Smooth muscle cell (in vitro differentiated cells): ENCODE results near the gene ABHD4. TPM values are rescaled to one million over a fixed set of nuclear protein-coding genes. Genes with fewer than 3 reads are reported as not detected.
A peak's percentile ranks its signal among the peaks of the same experiment; 100 is the strongest.
"Not testable (repeated sequence)": the region's sequence is repeated elsewhere in the genome, so short reads cannot be mapped to it uniquely, and the experiment has no call there.

Experiments used
- DNase-seq: peaks from one replicate; lab custom pipeline; 2025; ENCODE audit not compliant: unreplicated experiment; lab: John Stamatoyannopoulos, UW
- H2AFZ ChIP-seq: fragments of 200-600 bp; sonication (generic); 2 replicates; pipeline ENCODE4 v1.6.0; 2016; ENCODE audit warnings: antibody characterized with exemption, low read depth, mild to moderate bottlenecking
- H3F3A ChIP-seq: fragments of 200-600 bp; sonication (generic); 2 replicates; pipeline ENCODE4 v1.6.0; 2017; ENCODE audit warnings: antibody characterized with exemption, low read depth
- H3K27ac ChIP-seq: fragments of 200-600 bp; sonication (generic); 2 replicates; pipeline ENCODE4 v1.5.1; 2016; ENCODE audit warnings: low read depth, mild to moderate bottlenecking
- H3K27me3 ChIP-seq: fragments of 200-600 bp; sonication (generic); 2 replicates; pipeline ENCODE4 v1.6.1; 2016; ENCODE audit warnings: low read depth, mild to moderate bottlenecking
- H3K36me3 ChIP-seq: fragments of 200-600 bp; sonication (generic); 2 replicates; pipeline ENCODE4 v1.5.1; 2016; ENCODE audit warnings: low read depth
- H3K4me1 ChIP-seq: fragments of 200-600 bp; sonication (generic); 2 replicates; pipeline ENCODE4 v1.5.1; 2016; ENCODE audit warnings: low read depth
- H3K4me2 ChIP-seq: fragments of 200-600 bp; sonication (generic); 2 replicates; pipeline ENCODE4 v1.6.0; 2016; ENCODE audit warnings: mild to moderate bottlenecking
- H3K4me3 ChIP-seq: fragments of 200-600 bp; sonication (generic); 2 replicates; pipeline ENCODE4 v1.5.1; 2016; ENCODE audit warnings: mild to moderate bottlenecking
- H3K79me2 ChIP-seq: fragments of 200-600 bp; sonication (generic); 2 replicates; pipeline ENCODE4 v1.6.0; 2016; ENCODE audit warnings: low read depth, mild to moderate bottlenecking
- H3K9ac ChIP-seq: fragments of 200-600 bp; sonication (generic); 2 replicates; pipeline ENCODE4 v1.6.0; 2016; ENCODE audit warnings: low read depth
- H3K9me3 ChIP-seq: fragments of 200-600 bp; sonication (generic); replicated peaks from 2 replicates; pipeline ENCODE4 v1.5.1; 2016; ENCODE audit warnings: low read depth
- H4K20me1 ChIP-seq: fragments of 200-600 bp; sonication (generic); 2 replicates; pipeline ENCODE4 v1.6.0; 2016; ENCODE audit warnings: low read depth
- CTCF ChIP-seq: fragments of 200-600 bp; sonication (generic); IDR thresholded peaks from 2 replicates; pipeline ENCODE4 v1.5.1; 2017; ENCODE audit warnings: borderline replicate concordance, mild to moderate bottlenecking, antibody characterized with exemption; ENCODE audit not compliant: insufficient read depth, poor library complexity, severe bottlenecking
- WGBS: methylation state at CpG from one replicate; pipeline ENCODE4 v1.1.7; 2016; ENCODE audit warnings: low lambda C conversion rate; 5-methylcytosine and 5-hydroxymethylcytosine counted together
- polyA plus RNA-seq: library from polyadenylated mRNA; unstranded; fragments of >200 nt; fragmentation: Nextera tagmentation; extraction: Ambion mirVana; gene quantifications from 2 replicates; pipeline ENCODE4 v1.2.1, GENCODE V29; 2016
- total RNA-seq: library from RNA; depleted of rRNA; stranded (reverse); fragments of >200 nt; gene quantifications from 2 replicates; pipeline ENCODE4 v1.2.3, GENCODE V29; 2014

The ABHD4 gene
- total and polyA plus RNA-seq, 2 experiments from 2014 or later, result 9.7 to 13.9 TPM

- Histone ChIP-seq H3K4me3 (no peak overlapping the region), H3K27ac (no peak overlapping the region), H3K27me3 (no peaks in the 10 kb centered on the region), H3K9ac (no peak overlapping the region), H3F3A (peaks cover 1% of the 10 kb centered on the region), H2AFZ (no peak overlapping the region), H3K4me2 (no peak overlapping the region), H4K20me1 (peaks cover 93% of the 10 kb centered on the region), H3K79me2 (peaks cover 96% of the 10 kb centered on the region), H3K4me1 (no peaks in the 10 kb centered on the region), H3K36me3 (peaks cover 2% of the 10 kb centered on the region), H3K9me3 (no peaks in the 10 kb centered on the region)
- WGBS, result 83% methylated on average over 3 of the region's 3 CpGs
- no peak for DNase-seq
- no peak for TF ChIP-seq CTCF
Measured at GRCh38 chr14:22579881-22580280, 18.2 kb upstream of the ABHD4 start.

GRCh38 chr14:22580625-22581024 is 17.5 kb upstream of the ABHD4 start:
- Histone ChIP-seq H3K36me3 (no peaks in the 10 kb centered on the region), H3K4me3 (no peak overlapping the region), H3K27me3 (no peaks in the 10 kb centered on the region), H3K9ac (no peak overlapping the region), H3K27ac (no peak overlapping the region), H3K4me1 (no peaks in the 10 kb centered on the region), H3F3A (no peaks in the 10 kb centered on the region), H4K20me1 (peaks cover 93% of the 10 kb centered on the region), H3K79me2 (peaks cover 96% of the 10 kb centered on the region), H3K4me2 (no peak overlapping the region), H2AFZ (no peak overlapping the region), H3K9me3 (no peaks in the 10 kb centered on the region)
- DNase-seq, result no peak
- no peak for TF ChIP-seq CTCF
- 61% methylated on average over 2 of the region's 2 CpGs for WGBS

- Histone ChIP-seq H3K27ac (no peak overlapping the region), H3K4me2 (no peak overlapping the region), H3K9me3 (no peaks in the 10 kb centered on the region), H4K20me1 (peaks cover 62% of the 10 kb centered on the region), H3K79me2 (peaks cover 96% of the 10 kb centered on the region), H3K9ac (no peak overlapping the region), H3K4me3 (no peak overlapping the region), H3F3A (no peaks in the 10 kb centered on the region), H3K4me1 (peaks cover 11% of the 10 kb centered on the region), H2AFZ (no peak overlapping the region), H3K27me3 (no peaks in the 10 kb centered on the region), H3K36me3 (no peaks in the 10 kb centered on the region)
- no peak for DNase-seq
- 96% methylated on average over 1 of the region's 1 CpG for WGBS
- no peak for TF ChIP-seq CTCF
Measured at GRCh38 chr14:22583994-22584393, 14.1 kb upstream of the ABHD4 start.

GRCh38 chr14:22587247-22587646 is 10.9 kb upstream of the ABHD4 start:
- Histone ChIP-seq H3K79me2 (peaks cover 67% of the 10 kb centered on the region), H2AFZ (no peak overlapping the region), H3K4me1 (peaks cover 11% of the 10 kb centered on the region), H3K9ac (no peak overlapping the region), H3K9me3 (no peaks in the 10 kb centered on the region), H3K36me3 (no peaks in the 10 kb centered on the region), H3F3A (no peaks in the 10 kb centered on the region), H3K4me2 (peak overlapping the region; percentile 98), H3K27ac (peak overlapping the region; percentile 97), H3K4me3 (no peak overlapping the region), H3K27me3 (no peaks in the 10 kb centered on the region), H4K20me1 (peaks cover 34% of the 10 kb centered on the region)
- DNase-seq, result no peak
- no peak for TF ChIP-seq CTCF
- WGBS, result 97% methylated on average over 5 of the region's 5 CpGs

- H2AFZ ChIP-seq, H3K36me3 ChIP-seq, DNase-seq, H3K9me3 ChIP-seq, H3K27me3 ChIP-seq, H3F3A ChIP-seq: not testable (repeated sequence)
- WGBS, result 93% methylated on average over 10 of the region's 10 CpGs
- H4K20me1 ChIP-seq, result peaks cover 30% of the 10 kb centered on the region
- peaks cover 11% of the 10 kb centered on the region for H3K4me1 ChIP-seq
- H3K4me2 ChIP-seq, result peak overlapping the region; percentile 98
- H3K9ac ChIP-seq, result peak overlapping the region; percentile 88
- peak overlapping the region; percentile 97 for H3K27ac ChIP-seq
- peaks cover 61% of the 10 kb centered on the region for H3K79me2 ChIP-seq
- H3K4me3 ChIP-seq, result peak overlapping the region; percentile 63
Measured at GRCh38 chr14:22587677-22588422, 10.2 kb upstream of the ABHD4 start.
